GM18870 (cell line): Measurements from ENCODE around the gene UBA6.
"Not testable (repeated sequence)": the region's sequence is repeated elsewhere in the genome, so short reads cannot be mapped to it uniquely, and the experiment has no call there.

Experiments
- ATAC-seq: cut with Tn5 transposase; IDR thresholded peaks from one replicate; pipeline ENCODE4 v1.9.1; 2021; ENCODE audit warnings: moderate library complexity; ENCODE audit not compliant: unreplicated experiment

UBA6 gene

DNA sequence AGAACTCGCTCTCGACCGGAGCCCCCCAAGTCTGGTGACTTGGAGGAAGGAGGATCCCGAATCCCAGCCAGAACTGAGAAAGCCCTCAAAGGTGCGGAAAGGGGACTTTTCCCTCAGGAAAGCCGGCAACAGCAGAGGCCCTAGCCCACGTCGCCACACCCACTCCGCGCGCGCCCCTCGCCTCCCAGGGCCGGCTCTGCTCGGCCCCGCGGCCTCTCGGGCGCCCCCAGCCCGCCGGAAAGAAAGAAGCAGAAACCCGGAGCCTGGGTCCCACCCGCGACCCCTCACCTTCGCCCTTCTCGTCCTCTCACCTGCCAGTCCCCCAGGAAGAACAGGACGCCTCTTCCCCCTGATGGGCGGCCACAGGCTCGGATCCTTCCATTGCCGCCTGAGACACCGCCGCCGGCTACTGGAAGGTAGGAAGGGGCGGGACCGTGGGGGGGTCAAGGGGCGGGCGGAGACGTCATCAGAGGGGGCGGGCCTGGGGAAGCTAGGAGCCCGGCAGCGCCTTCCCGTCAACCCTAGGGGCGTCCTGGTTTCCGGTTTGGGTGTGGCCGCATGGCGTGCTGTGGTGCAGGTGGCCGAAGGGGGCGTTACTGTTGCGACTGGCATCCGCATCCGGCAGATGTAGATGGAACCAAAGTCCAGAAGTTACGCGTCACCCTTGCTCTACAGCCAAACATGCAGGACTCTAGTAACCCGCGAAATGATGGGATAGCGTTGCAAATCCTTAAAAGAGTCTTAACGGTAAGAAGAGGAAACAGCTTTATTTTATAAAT is at the start of gene UBA6:
Gene UBA6, minus strand, starts transcription at position 418 of the 779 bp plus-strand sequence. Its CDS starts 36 bp downstream, at position 382.
- peak; percentile 94 for ATAC-seq

- no peak for ATAC-seq
Measured at GRCh38 chr4:67750691-67751090, 49.7 kb upstream of the UBA6 start.

GRCh38 chr4:67749286-67749685 is 48.3 kb upstream of the UBA6 start:
- no peak for ATAC-seq

DNA sequence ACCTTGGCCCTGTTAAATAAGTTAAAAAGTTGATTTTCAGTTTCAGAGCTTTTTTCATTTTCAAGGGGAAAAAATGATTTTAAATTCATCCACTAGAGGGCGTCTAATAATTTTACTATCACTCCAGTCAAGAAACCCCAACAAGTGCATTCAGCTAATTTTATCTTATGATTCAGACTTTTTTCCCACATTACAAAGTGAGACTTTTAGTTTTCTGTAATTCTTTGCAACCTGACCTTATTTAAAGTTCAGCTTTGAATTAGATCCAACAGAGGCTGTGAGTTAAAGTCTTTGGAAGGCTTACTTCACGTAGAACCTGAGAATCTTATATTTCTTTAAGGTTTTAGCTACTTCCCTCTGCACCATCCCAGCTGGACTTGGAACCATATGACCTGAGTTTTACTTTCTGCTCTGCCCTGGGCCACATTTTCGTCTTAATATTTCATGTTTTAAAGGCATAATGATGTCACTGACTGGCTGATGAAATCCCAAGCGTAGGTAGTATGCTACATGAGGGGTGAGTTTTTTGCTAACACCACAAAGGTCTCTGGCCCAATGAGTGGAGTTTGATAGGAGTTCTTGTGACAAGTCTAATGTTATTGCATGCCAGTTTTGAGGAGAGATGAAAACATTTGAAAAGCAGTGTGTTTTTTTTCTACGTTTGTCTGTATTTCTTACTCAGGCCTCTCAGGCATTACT is 46.0 kb upstream of the UBA6 start:
- ATAC-seq, result peak; percentile 48

DNA sequence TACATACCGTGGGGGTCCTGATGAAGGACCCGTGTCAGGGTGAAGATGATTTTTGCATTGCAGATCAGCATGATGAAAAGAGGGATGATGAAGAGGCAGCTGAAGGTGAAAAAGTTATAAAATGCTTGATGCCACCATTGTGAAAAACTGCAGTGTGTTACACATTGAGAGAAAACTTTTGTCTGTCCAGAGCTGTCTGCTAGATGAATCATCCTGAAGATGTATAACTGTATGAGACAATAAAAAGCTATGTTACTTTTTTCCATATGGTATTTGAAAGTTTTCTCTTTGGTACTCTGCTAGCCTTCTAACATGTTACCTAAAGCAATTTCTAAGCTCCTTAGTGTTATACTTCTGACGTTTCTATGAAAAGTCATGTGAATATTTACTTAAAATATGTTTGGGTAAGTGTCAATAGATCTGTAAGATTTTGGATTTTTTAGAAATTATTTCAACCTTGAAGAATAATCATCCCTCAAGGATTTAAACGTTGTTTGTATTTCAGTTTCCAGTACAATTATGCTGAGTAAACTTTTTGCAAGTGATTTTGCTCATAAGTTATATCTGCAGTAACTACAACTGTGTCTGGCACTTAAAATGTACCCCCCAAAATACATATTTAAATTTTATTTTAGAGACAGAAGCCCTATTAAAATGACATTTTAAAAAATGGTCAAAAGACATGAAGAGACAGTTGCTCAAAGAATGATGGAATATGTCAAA is 43.8 kb upstream of the UBA6 start:
- ATAC-seq, result no peak

DNA sequence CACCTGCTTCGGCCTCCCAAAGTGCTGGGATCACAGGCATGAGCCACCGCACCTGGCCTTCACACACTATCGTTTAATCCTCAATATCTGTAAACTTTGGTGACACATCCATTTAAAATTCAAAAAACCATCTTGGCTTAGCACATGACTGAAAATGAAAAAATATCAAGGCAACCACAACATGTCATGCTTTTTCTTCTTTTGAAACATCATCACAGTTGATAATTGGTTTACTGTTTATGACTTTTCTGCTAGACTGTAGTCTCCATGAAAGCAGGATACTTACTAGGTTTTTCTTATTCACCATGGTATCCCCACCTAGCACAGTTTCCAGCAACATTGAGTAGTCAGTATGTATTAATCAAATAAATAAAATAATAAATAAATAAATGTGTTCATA is 42.2 kb upstream of the UBA6 start:
- ATAC-seq, result no peak

DNA sequence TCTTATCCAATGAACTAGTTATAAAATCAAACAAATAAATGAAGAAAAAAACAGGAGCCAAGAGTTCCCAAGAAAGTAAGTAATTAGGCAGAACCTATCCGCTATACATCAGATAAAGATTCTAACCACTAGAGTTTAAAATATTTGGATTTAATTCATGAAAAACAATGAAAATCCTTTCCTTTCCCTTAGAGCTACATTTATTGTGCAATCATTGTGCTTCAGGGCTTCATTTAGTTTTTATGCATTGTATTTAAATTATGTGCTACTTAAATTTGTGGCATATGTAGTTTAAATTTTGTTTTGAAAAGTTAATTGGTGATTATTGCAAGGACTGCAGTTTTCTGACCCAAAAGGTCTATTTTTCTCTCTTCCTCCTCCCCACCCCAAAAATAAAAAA is 35.3 kb upstream of the UBA6 start:
- no peak for ATAC-seq

- no peak for ATAC-seq
Measured at GRCh38 chr4:67735325-67735724, 34.4 kb upstream of the UBA6 start.

DNA sequence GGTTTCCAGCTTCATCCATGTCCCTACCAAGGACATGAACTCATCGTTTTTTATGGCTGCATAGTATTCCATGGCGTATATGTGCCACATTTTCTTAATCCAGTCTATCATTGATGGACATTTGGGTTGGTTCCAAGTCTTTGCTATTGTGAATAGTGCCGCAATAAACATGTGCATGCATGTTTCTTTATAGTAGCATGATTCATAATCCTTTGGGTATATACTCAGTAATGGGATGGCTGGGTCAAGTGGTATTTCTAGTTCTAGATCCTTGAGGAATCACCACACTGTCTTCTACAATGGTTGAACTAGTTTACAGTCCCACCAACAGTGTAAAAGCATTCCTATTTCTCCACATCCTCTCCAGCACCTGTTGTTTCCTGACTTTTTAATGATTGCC is 29.6 kb upstream of the UBA6 start:
- ATAC-seq, result not testable (repeated sequence)

GRCh38 chr4:67727124-67727850 is 26.3 kb upstream of the UBA6 start:
- ATAC-seq, result no peak

DNA sequence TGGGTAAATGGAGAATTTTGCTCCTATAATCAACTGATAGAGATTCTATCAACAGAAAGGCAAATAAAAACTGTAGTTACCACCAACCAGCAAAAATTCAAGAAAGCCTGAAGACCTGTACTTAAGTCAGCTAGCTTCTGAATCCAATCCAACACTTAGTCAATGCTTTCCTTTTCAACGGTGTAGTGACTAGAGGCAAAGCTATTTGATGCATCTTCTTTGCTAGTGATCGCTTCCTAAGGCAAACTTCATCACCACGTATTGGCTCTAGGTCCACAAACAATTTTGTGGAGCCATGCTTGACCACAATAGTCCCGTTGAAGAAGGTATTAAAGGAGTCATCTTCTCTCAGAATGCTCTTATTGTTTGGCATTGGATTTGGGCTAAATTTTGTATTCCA is 25.0 kb upstream of the UBA6 start:
- ATAC-seq, result no peak

GRCh38 chr4:67725132-67725531 is 24.2 kb upstream of the UBA6 start:
- no peak for ATAC-seq

DNA sequence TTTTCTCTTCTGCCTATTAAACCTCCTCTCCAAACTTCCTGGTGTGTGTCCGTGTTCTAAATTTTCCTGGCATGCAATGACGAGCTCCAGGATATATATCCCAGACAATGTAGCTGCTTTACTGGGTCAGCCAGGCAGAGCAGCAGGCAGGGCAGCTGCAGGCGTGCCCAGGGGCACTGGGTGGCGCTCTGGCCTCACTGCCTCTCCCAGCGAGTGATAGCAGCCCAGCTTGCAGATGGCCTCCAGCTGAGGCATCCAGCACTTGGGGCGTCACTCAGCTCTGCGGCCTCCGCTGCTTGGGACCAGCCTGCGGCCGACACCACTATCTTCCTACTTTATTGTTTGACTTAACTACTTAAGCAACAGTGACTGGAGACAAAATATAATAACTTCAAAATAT is 23.0 kb upstream of the UBA6 start:
- ATAC-seq, result no peak

- ATAC-seq, result no peak
Measured at GRCh38 chr4:67723341-67723740, 22.4 kb upstream of the UBA6 start.

DNA sequence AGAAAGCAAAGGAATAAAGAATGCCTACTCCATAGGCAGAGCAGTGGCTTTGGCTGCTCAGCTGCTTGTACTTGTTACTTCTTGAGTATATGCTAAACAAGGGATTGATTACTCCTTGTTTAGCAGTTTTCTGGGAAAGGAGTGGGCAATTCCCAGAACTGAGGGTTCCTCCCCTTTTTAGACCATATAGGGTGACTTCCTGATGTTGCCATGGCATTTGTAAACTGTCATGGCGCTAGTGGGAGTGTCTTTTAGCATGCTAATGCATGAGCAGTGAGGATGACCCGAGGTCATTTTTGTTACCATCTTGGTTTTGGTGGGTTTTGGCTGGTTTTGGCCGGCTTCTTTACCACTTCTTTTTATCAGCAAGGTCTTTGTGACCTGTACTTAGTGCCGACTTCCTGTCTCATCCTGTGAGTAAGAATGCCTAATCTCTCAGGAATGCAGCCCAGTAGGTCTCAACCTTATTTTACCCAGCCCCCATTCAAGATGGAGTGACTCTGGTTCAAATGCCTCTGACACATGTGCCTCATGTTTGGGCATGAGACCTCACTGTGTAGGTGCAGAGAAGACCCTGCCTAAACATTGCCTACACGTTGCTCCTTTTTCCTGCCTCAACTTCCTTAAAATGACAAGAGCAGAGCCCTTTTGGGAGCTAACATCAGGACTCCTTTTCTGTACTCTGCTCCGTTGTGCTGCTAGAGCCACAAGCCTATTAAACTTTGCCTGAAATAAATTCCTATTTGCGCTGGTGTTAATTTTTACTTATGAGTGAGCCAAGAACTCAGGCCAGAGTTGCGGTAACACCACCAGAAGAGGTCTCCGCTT is 21.0 kb upstream of the UBA6 start:
- no peak for ATAC-seq

- ATAC-seq, result no peak
Measured at GRCh38 chr4:67721315-67721769, 20.4 kb upstream of the UBA6 start.

GRCh38 chr4:67719953-67720617 is 19.1 kb upstream of the UBA6 start:
- ATAC-seq, result no peak

GRCh38 chr4:67718848-67719247 is 17.9 kb upstream of the UBA6 start:
- ATAC-seq, result no peak

GRCh38 chr4:67717586-67717985 is 16.6 kb upstream of the UBA6 start:
- ATAC-seq, result no peak

GRCh38 chr4:67714955-67715354 is 14.0 kb upstream of the UBA6 start:
- no peak for ATAC-seq
